ENCODE results near the gene CCDC127. TPM values are rescaled to one million over a fixed set of nuclear protein-coding genes. Genes with fewer than 3 reads are reported as not detected.
"Not testable (repeated sequence)": the region's sequence is repeated elsewhere in the genome, so short reads cannot be mapped to it uniquely, and the experiment has no call there.

The CCDC127 gene
- polyA plus RNA-seq, 1 donor from 2014 or later, result 5.1 TPM

GRCh38 chr5:245717-246116 lies 27.8 kb upstream of the CCDC127 start:
- H3K4me3 Mint-ChIP-seq, H3K4me1 Mint-ChIP-seq: not testable (repeated sequence)
- H3K27ac Mint-ChIP-seq, result peak overlapping the region in 1 of 3 donors; percentile 86

GRCh38 chr5:243683-244367 lies 25.9 kb upstream of the CCDC127 start:
- H3K36me3 Mint-ChIP-seq, result peaks cover 17% of the 10 kb centered on the region
- H3K27me3 Mint-ChIP-seq, H3K9me3 Mint-ChIP-seq, H3K4me1 Mint-ChIP-seq, H3K4me3 Mint-ChIP-seq: not testable (repeated sequence)
- H3K27ac Mint-ChIP-seq, result peak overlapping the region in 2 of 3 donors; percentile 14 to 47

More at GRCh38 chr5:245717-246116, 27.8 kb upstream of the CCDC127 start:
- H3K9me3 Mint-ChIP-seq, H3K27me3 Mint-ChIP-seq: not testable (repeated sequence)
- H3K36me3 Mint-ChIP-seq, result peaks cover 18% of the 10 kb centered on the region

GRCh38 chr5:241045-241669 lies 23.2 kb upstream of the CCDC127 start:
- not testable (repeated sequence) for H3K9me3 Mint-ChIP-seq, H3K4me3 Mint-ChIP-seq, H3K27me3 Mint-ChIP-seq, H3K27ac Mint-ChIP-seq, H3K4me1 Mint-ChIP-seq
- H3K36me3 Mint-ChIP-seq, result peaks cover 12% of the 10 kb centered on the region

GRCh38 chr5:240550-240949 lies 22.6 kb upstream of the CCDC127 start:
- not testable (repeated sequence) for H3K27ac Mint-ChIP-seq, H3K4me3 Mint-ChIP-seq, H3K27me3 Mint-ChIP-seq, H3K4me1 Mint-ChIP-seq, H3K9me3 Mint-ChIP-seq
- peaks cover 10% of the 10 kb centered on the region for H3K36me3 Mint-ChIP-seq

GRCh38 chr5:237931-238330 lies 20.0 kb upstream of the CCDC127 start:
- not testable (repeated sequence) for H3K27ac Mint-ChIP-seq, H3K27me3 Mint-ChIP-seq, H3K9me3 Mint-ChIP-seq, H3K4me1 Mint-ChIP-seq, H3K4me3 Mint-ChIP-seq
- H3K36me3 Mint-ChIP-seq, result peaks cover 10% of the 10 kb centered on the region

- not testable (repeated sequence) for H3K27me3 Mint-ChIP-seq, H3K9me3 Mint-ChIP-seq, H3K4me3 Mint-ChIP-seq, H3K27ac Mint-ChIP-seq, H3K36me3 Mint-ChIP-seq, H3K4me1 Mint-ChIP-seq
Observed at GRCh38 chr5:235527-235926, 17.6 kb upstream of the CCDC127 start.

- peaks cover 2% of the 10 kb centered on the region for H3K36me3 Mint-ChIP-seq
- H3K27ac Mint-ChIP-seq, result no peak overlapping the region
- H3K4me1 Mint-ChIP-seq, result no peaks in the 10 kb centered on the region
- no peaks in the 10 kb centered on the region for H3K9me3 Mint-ChIP-seq
- H3K4me3 Mint-ChIP-seq, result no peak overlapping the region
- H3K27me3 Mint-ChIP-seq, result no peaks in the 10 kb centered on the region
Observed at GRCh38 chr5:234450-234849, 16.5 kb upstream of the CCDC127 start.

GRCh38 chr5:233426-233825 lies 15.5 kb upstream of the CCDC127 start:
- not testable (repeated sequence) for H3K36me3 Mint-ChIP-seq, H3K9me3 Mint-ChIP-seq, H3K27me3 Mint-ChIP-seq, H3K4me1 Mint-ChIP-seq, H3K27ac Mint-ChIP-seq, H3K4me3 Mint-ChIP-seq

- Mint-ChIP-seq H3K27me3 (no peaks in the 10 kb centered on the region), H3K4me3 (no peak overlapping the region), H3K9me3 (no peaks in the 10 kb centered on the region), H3K36me3 (peaks cover 2% of the 10 kb centered on the region), H3K4me1 (peaks cover 0 to 1% (median 0%) of the 10 kb centered on the region in 3 donors), H3K27ac (no peak overlapping the region)
Observed at GRCh38 chr5:231661-232060, 13.7 kb upstream of the CCDC127 start.

GRCh38 chr5:230711-231110 lies 12.8 kb upstream of the CCDC127 start:
- no peak overlapping the region for H3K27ac Mint-ChIP-seq
- H3K36me3 Mint-ChIP-seq, result peaks cover 3% of the 10 kb centered on the region
- H3K27me3 Mint-ChIP-seq, result no peaks in the 10 kb centered on the region
- no peaks in the 10 kb centered on the region for H3K9me3 Mint-ChIP-seq
- H3K4me1 Mint-ChIP-seq, result peaks cover 0 to 1% (median 0%) of the 10 kb centered on the region in 3 donors
- no peak overlapping the region for H3K4me3 Mint-ChIP-seq

GRCh38 chr5:228886-229285 lies 10.9 kb upstream of the CCDC127 start:
- Mint-ChIP-seq H3K4me3 (no peak overlapping the region), H3K27ac (no peak overlapping the region), H3K4me1 (peaks cover 0 to 5% (median 1%) of the 10 kb centered on the region in 3 donors), H3K9me3 (no peaks in the 10 kb centered on the region), H3K27me3 (no peaks in the 10 kb centered on the region), H3K36me3 (peaks cover 12% of the 10 kb centered on the region)

GRCh38 chr5:227375-227774 lies 9.4 kb upstream of the CCDC127 start:
- peaks cover 0 to 13% (median 10%) of the 10 kb centered on the region in 3 donors for H3K4me1 Mint-ChIP-seq
- H3K27ac Mint-ChIP-seq, result peak overlapping the region in 1 of 3 donors; percentile 16
- not testable (repeated sequence) for H3K9me3 Mint-ChIP-seq, H3K27me3 Mint-ChIP-seq, H3K4me3 Mint-ChIP-seq
- H3K36me3 Mint-ChIP-seq, result peaks cover 12% of the 10 kb centered on the region

GRCh38 chr5:225334-225733 lies 7.4 kb upstream of the CCDC127 start:
- Mint-ChIP-seq H3K4me3 (no peak overlapping the region), H3K27ac (no peak overlapping the region), H3K36me3 (peaks cover 12% of the 10 kb centered on the region), H3K27me3 (no peaks in the 10 kb centered on the region), H3K4me1 (peaks cover 11 to 22% (median 15%) of the 10 kb centered on the region in 3 donors), H3K9me3 (no peaks in the 10 kb centered on the region)

- Mint-ChIP-seq H3K36me3 (peaks cover 10% of the 10 kb centered on the region), H3K4me1 (peaks cover 18 to 27% (median 19%) of the 10 kb centered on the region in 3 donors), H3K9me3 (no peaks in the 10 kb centered on the region), H3K27ac (peak overlapping the region in 1 of 3 donors; percentile 48), H3K4me3 (no peak overlapping the region), H3K27me3 (no peaks in the 10 kb centered on the region)
Observed at GRCh38 chr5:223791-224190, 5.8 kb upstream of the CCDC127 start.

GRCh38 chr5:222951-223715 lies 5.2 kb upstream of the CCDC127 start:
- H3K9me3 Mint-ChIP-seq, H3K36me3 Mint-ChIP-seq, H3K27me3 Mint-ChIP-seq: not testable (repeated sequence)
- peak overlapping the region in 1 of 3 donors; percentile 76 for H3K27ac Mint-ChIP-seq
- H3K4me1 Mint-ChIP-seq, result peaks cover 18 to 27% (median 19%) of the 10 kb centered on the region in 3 donors
- peak overlapping the region in 2 of 4 donors; percentile 42 to 45 for H3K4me3 Mint-ChIP-seq

Measured in IgD-negative memory B cell (primary cell).